ENCODE results near the gene NHSL2. TPM values are rescaled to one million over a fixed set of nuclear protein-coding genes. Genes with fewer than 3 reads are reported as not detected.

Gene NHSL2
- polyA plus RNA-seq, 3 donors: 16.6 to 39.8 (median 22.8) TPM

DNA sequence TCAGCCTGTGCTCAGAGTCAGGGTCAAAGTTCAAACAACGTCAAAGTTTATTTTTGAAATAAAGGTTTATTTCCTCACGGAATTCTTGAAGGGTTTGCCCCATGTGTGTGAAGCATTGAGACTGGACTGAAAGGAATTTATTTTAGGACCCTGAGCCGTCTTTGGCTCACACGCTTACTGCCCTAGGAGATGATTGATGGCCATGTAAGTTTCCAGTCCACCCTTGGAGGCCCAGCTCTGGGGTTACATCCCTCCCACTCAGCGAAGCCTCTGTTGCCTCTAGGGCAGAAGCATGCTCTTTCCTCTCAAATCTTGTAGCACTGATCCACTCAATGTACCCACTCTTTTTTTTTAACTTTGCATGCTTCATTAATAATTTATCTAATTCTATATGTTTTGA lies 4.5 kb upstream of the NHSL2 start:
- no peak for DNase-seq
- no CpG with 5 or more reads among the region's 5 CpGs for WGBS (ENCODE audit: insufficient coverage)
- Histone ChIP-seq H3K9ac (ENCODE audit: insufficient read depth, low read length, poor library complexity, severe bottlenecking) (no peak overlapping the region), H4K20me1 (ENCODE audit: insufficient read depth, low read length) (no peaks in the 10 kb centered on the region), H3K27me3 (ENCODE audit: control insufficient read depth in 2 of 2, insufficient read depth in 2 of 2, low read length in 2 of 2) (peaks cover 9 to 28% of the 10 kb centered on the region in 2 donors), H3K4me3 (replicated peaks in 1 of 3; ENCODE audit: low read depth in 2 of 3, low read length in 3 of 3) (no peak overlapping the region), H3K4me2 (replicated peaks; ENCODE audit: extremely low read depth, low read length, poor library complexity, severe bottlenecking) (no peak overlapping the region), H3K27ac (ENCODE audit: low read depth in 1 of 2, low read length in 2 of 2) (no peak overlapping the region), H3K4me1 (ENCODE audit: control insufficient read depth in 1 of 2, insufficient read depth in 2 of 2, low read length in 2 of 2) (peaks cover 0 to 6% of the 10 kb centered on the region in 2 donors), H2AFZ (ENCODE audit: insufficient read depth, low read depth, low read length, poor library complexity, severe bottlenecking) (no peak overlapping the region), H3K36me3 (replicated peaks in 1 of 2; ENCODE audit: control insufficient read depth in 1 of 2, insufficient read depth in 2 of 2, low read length in 2 of 2) (no peaks in the 10 kb centered on the region), H3K79me2 (ENCODE audit: insufficient read depth, low read length) (no peaks in the 10 kb centered on the region), H3K9me3 (replicated peaks in 1 of 2; ENCODE audit: control insufficient read depth in 1 of 2, insufficient read depth in 1 of 2, low read length in 2 of 2) (no peaks in the 10 kb centered on the region)
- no peaks in the 10 kb centered on the region for H3K36me3 Mint-ChIP-seq
- H3K4me3 Mint-ChIP-seq: no peak overlapping the region
- peaks cover 22 to 29% (median 28%) of the 10 kb centered on the region in 3 donors for H3K27me3 Mint-ChIP-seq (ENCODE audit: low read depth in 3 of 3)
- no peaks in the 10 kb centered on the region for H3K4me1 Mint-ChIP-seq
- TF ChIP-seq, protein P1, sequence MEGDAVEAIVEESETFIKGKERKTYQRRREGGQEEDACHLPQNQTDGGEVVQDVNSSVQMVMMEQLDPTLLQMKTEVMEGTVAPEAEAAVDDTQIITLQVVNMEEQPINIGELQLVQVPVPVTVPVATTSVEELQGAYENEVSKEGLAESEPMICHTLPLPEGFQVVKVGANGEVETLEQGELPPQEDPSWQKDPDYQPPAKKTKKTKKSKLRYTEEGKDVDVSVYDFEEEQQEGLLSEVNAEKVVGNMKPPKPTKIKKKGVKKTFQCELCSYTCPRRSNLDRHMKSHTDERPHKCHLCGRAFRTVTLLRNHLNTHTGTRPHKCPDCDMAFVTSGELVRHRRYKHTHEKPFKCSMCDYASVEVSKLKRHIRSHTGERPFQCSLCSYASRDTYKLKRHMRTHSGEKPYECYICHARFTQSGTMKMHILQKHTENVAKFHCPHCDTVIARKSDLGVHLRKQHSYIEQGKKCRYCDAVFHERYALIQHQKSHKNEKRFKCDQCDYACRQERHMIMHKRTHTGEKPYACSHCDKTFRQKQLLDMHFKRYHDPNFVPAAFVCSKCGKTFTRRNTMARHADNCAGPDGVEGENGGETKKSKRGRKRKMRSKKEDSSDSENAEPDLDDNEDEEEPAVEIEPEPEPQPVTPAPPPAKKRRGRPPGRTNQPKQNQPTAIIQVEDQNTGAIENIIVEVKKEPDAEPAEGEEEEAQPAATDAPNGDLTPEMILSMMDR (IDR thresholded peaks at IDR 0.05): no peak
- H3K27ac Mint-ChIP-seq: no peak overlapping the region
- intact Hi-C loops (cut with micrococcal nuclease): no loop called here
- peaks cover 0 to 14% (median 5%) of the 10 kb centered on the region in 7 donors for H3K9me3 Mint-ChIP-seq

DNA sequence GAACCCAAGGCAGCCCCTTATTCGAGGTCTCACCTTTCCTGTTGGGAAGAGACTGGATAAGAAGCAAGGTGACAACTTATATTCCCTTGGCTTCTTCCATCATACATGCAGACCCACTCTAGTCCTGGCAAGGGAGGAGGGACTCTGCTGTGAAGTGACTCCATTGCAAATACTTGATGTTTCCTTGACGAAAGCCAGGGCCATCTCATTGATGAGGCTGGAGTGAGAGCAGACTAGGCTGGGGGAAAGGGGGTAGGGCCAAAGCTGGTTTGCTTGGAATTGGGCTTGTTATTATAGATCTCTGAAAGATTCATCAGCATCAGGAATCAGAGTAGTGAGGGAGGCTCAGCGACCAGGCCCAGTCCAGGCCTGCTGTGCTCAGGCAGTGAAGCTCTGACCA lies 2.3 kb upstream of the NHSL2 start:
- H4K20me1 ChIP-seq (ENCODE audit: insufficient read depth, low read length): no peaks in the 10 kb centered on the region
- TF ChIP-seq, protein P1 (IDR thresholded peaks at IDR 0.05): no peak
- H3K36me3 ChIP-seq (replicated peaks in 1 of 2; ENCODE audit: control insufficient read depth in 1 of 2, insufficient read depth in 2 of 2, low read length in 2 of 2): no peaks in the 10 kb centered on the region
- H3K9ac ChIP-seq (ENCODE audit: insufficient read depth, low read length, poor library complexity, severe bottlenecking): no peak overlapping the region
- H3K4me2 ChIP-seq (replicated peaks; ENCODE audit: extremely low read depth, low read length, poor library complexity, severe bottlenecking): no peak overlapping the region
- peaks cover 0 to 7% of the 10 kb centered on the region in 2 donors for H3K9me3 ChIP-seq (replicated peaks in 1 of 2; ENCODE audit: control insufficient read depth in 1 of 2, insufficient read depth in 1 of 2, low read length in 2 of 2)
- Mint-ChIP-seq H3K9me3 (peaks cover 0 to 9% (median 6%) of the 10 kb centered on the region in 7 donors), H3K4me1 (peaks cover 2% of the 10 kb centered on the region), H3K4me3 (peak overlapping the region in 1 of 2 donors; percentile 21), H3K27ac (no peak overlapping the region), H3K27me3 (ENCODE audit: low read depth in 3 of 3) (peaks cover 34 to 50% (median 45%) of the 10 kb centered on the region in 3 donors), H3K36me3 (no peaks in the 10 kb centered on the region)
- peaks cover 24 to 48% of the 10 kb centered on the region in 2 donors for H3K27me3 ChIP-seq (ENCODE audit: control insufficient read depth in 2 of 2, insufficient read depth in 2 of 2, low read length in 2 of 2)
- H3K27ac ChIP-seq (ENCODE audit: low read depth in 1 of 2, low read length in 2 of 2): no peak overlapping the region
- no peaks in the 10 kb centered on the region for H3K79me2 ChIP-seq (ENCODE audit: insufficient read depth, low read length)
- H3K4me1 ChIP-seq (ENCODE audit: control insufficient read depth in 1 of 2, insufficient read depth in 2 of 2, low read length in 2 of 2): peaks cover 0 to 14% of the 10 kb centered on the region in 2 donors
- no peak overlapping the region for H2AFZ ChIP-seq (ENCODE audit: insufficient read depth, low read depth, low read length, poor library complexity, severe bottlenecking)
- no peak overlapping the region for H3K4me3 ChIP-seq (replicated peaks in 1 of 3; ENCODE audit: low read depth in 2 of 3, low read length in 3 of 3)
- intact Hi-C loops (cut with micrococcal nuclease): no loop called here
- no peak for DNase-seq
- no CpG with 5 or more reads among the region's 3 CpGs for WGBS (ENCODE audit: insufficient coverage)
